ENCODE measurements around the gene MBD3L4. TPM values are rescaled to one million over a fixed set of nuclear protein-coding genes. Genes with fewer than 3 reads are reported as not detected.

MBD3L4 gene
- total and polyA plus RNA-seq, 2 of the 13 experiments (the other 11 are each of a cell fraction or from before 2014, with no cell fraction given) = not detected

- TF ChIP-seq GATA4 (IDR thresholded peaks at IDR 0.05; ENCODE audit: borderline replicate concordance, low read depth) (no peak), ZNF441 (CRISPR knock-in tag; IDR thresholded peaks at IDR 0.05; ENCODE audit: borderline replicate concordance) (no peak), ZNF713 (CRISPR knock-in tag; IDR thresholded peaks at IDR 0.05) (no peak), ZNF749 (CRISPR knock-in tag; IDR thresholded peaks at IDR 0.05; ENCODE audit: borderline replicate concordance) (no peak), ZNF563 (CRISPR knock-in tag; IDR thresholded peaks at IDR 0.05) (no peak), MAF1 (CRISPR knock-in tag; IDR thresholded peaks at IDR 0.05; ENCODE audit: borderline replicate concordance) (no peak)
Observed at GRCh38 chr19:7072541-7072940, 32.6 kb upstream of the MBD3L4 start (continued).

- H3K4me1 ChIP-seq (ENCODE audit: insufficient read depth, low read length) = peaks cover 14% of the 10 kb centered on the region
- peak overlapping the region; percentile 77 to 94 (median 90) for H3K4me3 ChIP-seq (replicated peaks in 1 of 3; ENCODE audit: insufficient read depth in 1 of 3, low read depth in 2 of 3, low read length in 3 of 3)
- H2AFZ ChIP-seq (ENCODE audit: low read length) = no peak overlapping the region
- H3K9me3 ChIP-seq (ENCODE audit: low read length) = peaks cover 7% of the 10 kb centered on the region
- in situ Hi-C loops (cut with HindIII; ENCODE audit: extremely low pct_ligation_motif_present, low pct_unique_long_range_greater_than_20kb) = no loop called here
- no peaks in the 10 kb centered on the region for H4K20me1 ChIP-seq (ENCODE audit: insufficient read depth, low read length)
- H3K36me3 ChIP-seq (replicated peaks in 1 of 2; ENCODE audit: control insufficient read depth in 1 of 2, insufficient read depth in 2 of 2, low read length in 2 of 2) = peaks cover 4 to 24% of the 10 kb centered on the region in 2 experiments; a peak in 4 of 5 replicates
- ChIA-PET CTCF (ENCODE audit: low intra/inter-chr PET ratio, low total read pairs) (no interaction called here), POLR2A (interaction anchor here (0.6 to 1.5 kb wide), 13 partner anchors 12 to 709 kb away, joined by 3 to 32 read pairs (median 4); partner anchors contain the start of genes ALKBH7, CLPP, MCOLN1 and PET100)
- 2% methylated on average over 10 of the region's 12 CpGs for WGBS (ENCODE audit: low lambda C conversion rate)
- H3K4me2 ChIP-seq (ENCODE audit: low read depth, low read length) = peak overlapping the region; percentile 65
- intact Hi-C loops (cut with micrococcal nuclease; ENCODE audit: unreplicated experiment) = no loop called here
- H3K27ac ChIP-seq (ENCODE audit: extremely low read length, insufficient read depth, low read length) = peak overlapping the region; percentile 77
- peak overlapping the region; percentile 80 for H3K9ac ChIP-seq (ENCODE audit: insufficient read depth, low read depth, low read length)
- FAIRE-seq (no peak), ATAC-seq (peak; percentile 64; the same call in 2 of the 3 replicates), DNase-seq (ENCODE audit: low spot score) (no peak)
- no peaks in the 10 kb centered on the region; a peak in 1 of 5 replicates for H3K27me3 ChIP-seq (ENCODE audit: control insufficient read depth in 1 of 2, insufficient read depth in 2 of 2, low read length in 2 of 2)
- H3K79me2 ChIP-seq (ENCODE audit: insufficient read depth, low read length) = peaks cover 11% of the 10 kb centered on the region
- no TSS peak for BruUV-seq (replicated peaks)
- TF ChIP-seq ZNF333 (CRISPR knock-in tag; IDR thresholded peaks at IDR 0.05; ENCODE audit: borderline replicate concordance) = no peak
- no peak for TF ChIP-seq KLF11 (CRISPR knock-in tag; IDR thresholded peaks at IDR 0.05)
- no peak for TF ChIP-seq ZFX (CRISPR knock-in tag; IDR thresholded peaks at IDR 0.05; ENCODE audit: low read depth)
- 0 out of 2 replicates have a peak, but pooled peaks have one; percentile 13 for TF ChIP-seq TIGD3 (CRISPR knock-in tag; IDR thresholded peaks at IDR 0.05; ENCODE audit: borderline replicate concordance)
- TF ChIP-seq PREB (CRISPR knock-in tag; IDR thresholded peaks at IDR 0.05) = no peak
- no peak for TF ChIP-seq ZNF230 (CRISPR knock-in tag; IDR thresholded peaks at IDR 0.05)
- TF ChIP-seq TFAP4 (IDR thresholded peaks at IDR 0.05; ENCODE audit: borderline replicate concordance, low read depth) = no peak
- TF ChIP-seq KDM5A (IDR thresholded peaks at IDR 0.05; ENCODE audit: borderline replicate concordance, low read length) = peak; percentile 81
- TF ChIP-seq ZNF546 (CRISPR knock-in tag; conservative IDR thresholded peaks at IDR 0.05) = no peak
- TF ChIP-seq ZNF782 (CRISPR knock-in tag; IDR thresholded peaks at IDR 0.05; ENCODE audit: borderline replicate concordance) = no peak
- TF ChIP-seq RELA (CRISPR knock-in tag; IDR thresholded peaks at IDR 0.05) = no peak
- TF ChIP-seq ZBTB38 (CRISPR knock-in tag; IDR thresholded peaks at IDR 0.05) = no peak
- TF ChIP-seq ZHX1 (CRISPR knock-in tag; IDR thresholded peaks at IDR 0.05; ENCODE audit: low read depth) = no peak
Observed at GRCh38 chr19:7069904-7070226, 29.9 kb upstream of the MBD3L4 start.
